Testis (tissue), 2 donors: ENCODE results near the gene INPP4A.

Source experiments
- CTCF ChIP-seq, 3 experiments: fragments of 450-650 bp in 2 of 3; fragments of 200-600 bp in 1 of 3; sonication (generic) in 1 of 3; IDR thresholded peaks; one replicate each; pipeline ENCODE4 v1.5.1; 2016 to 2019; ENCODE audit warnings: antibody characterized with exemption in 3 of 3, mild to moderate bottlenecking in 2 of 3, moderate library complexity in 1 of 3
- POLR2A ChIP-seq: fragments of 450-650 bp; IDR thresholded peaks from one replicate; pipeline ENCODE4 v1.6.1; 2017; ENCODE audit warnings: antibody characterized with exemption, mild to moderate bottlenecking, moderate library complexity

- TF ChIP-seq CTCF (IDR thresholded peaks at IDR 0.05) (no peak), POLR2A (no peak)
Observed at GRCh38 chr2:98489486-98489885, 44.8 kb downstream of the INPP4A start.
